Measurements from ENCODE around the gene MMP15.

DNA sequence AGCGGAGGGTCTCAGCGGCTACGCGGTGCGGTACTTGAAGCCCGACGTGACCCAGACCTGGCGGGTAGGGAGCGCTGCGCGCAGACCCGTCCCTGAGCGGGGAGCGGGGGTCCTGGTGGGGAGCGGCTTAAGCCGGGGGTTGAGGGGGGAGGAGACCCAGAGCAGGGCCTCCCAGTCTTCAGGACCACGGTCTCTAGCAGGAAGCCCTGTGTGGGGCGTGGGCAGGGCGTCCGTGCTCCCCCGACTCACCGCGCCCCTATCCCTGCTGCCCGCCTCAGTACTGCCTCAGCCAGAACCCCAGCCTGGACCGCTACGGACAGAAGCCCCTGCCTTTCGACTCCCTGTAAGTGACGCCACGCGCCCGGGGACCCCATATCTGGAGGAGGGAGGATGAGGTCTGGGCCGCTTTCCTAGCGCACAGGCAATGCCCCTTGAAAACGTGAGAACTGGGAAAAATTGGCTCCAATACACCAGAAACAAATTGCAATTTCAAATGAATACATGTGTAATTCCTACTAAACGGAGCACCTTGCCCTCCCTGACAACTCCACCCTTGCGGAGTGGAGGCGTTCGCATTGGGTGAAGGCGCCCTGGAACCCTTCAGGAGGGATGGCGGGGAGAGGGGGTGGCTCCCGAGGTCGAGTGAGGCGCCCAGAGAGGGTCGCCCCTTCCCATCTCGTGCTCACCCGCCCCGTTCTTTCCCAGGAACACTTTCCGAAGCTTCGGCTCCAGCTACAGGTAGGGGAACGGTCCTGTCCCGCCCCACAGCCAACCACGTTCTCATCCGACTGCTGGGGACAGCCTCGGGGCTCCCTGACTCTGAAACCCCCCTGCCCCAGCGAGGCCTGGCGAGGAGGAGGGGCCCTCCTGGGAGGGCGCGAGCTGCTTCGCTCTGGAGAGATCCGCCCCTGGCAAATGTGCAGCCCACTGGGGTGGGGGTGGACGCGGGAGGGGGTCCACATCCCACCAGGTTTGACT is 40.1 kb upstream of the MMP15 start:
- TF ChIP-seq, protein P1, sequence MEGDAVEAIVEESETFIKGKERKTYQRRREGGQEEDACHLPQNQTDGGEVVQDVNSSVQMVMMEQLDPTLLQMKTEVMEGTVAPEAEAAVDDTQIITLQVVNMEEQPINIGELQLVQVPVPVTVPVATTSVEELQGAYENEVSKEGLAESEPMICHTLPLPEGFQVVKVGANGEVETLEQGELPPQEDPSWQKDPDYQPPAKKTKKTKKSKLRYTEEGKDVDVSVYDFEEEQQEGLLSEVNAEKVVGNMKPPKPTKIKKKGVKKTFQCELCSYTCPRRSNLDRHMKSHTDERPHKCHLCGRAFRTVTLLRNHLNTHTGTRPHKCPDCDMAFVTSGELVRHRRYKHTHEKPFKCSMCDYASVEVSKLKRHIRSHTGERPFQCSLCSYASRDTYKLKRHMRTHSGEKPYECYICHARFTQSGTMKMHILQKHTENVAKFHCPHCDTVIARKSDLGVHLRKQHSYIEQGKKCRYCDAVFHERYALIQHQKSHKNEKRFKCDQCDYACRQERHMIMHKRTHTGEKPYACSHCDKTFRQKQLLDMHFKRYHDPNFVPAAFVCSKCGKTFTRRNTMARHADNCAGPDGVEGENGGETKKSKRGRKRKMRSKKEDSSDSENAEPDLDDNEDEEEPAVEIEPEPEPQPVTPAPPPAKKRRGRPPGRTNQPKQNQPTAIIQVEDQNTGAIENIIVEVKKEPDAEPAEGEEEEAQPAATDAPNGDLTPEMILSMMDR (IDR thresholded peaks at IDR 0.05): no peak
- no peak for TF ChIP-seq POLR2A (IDR thresholded peaks at IDR 0.05)
